ENCODE data around the gene BCAP31.

The BCAP31 gene

DNA sequence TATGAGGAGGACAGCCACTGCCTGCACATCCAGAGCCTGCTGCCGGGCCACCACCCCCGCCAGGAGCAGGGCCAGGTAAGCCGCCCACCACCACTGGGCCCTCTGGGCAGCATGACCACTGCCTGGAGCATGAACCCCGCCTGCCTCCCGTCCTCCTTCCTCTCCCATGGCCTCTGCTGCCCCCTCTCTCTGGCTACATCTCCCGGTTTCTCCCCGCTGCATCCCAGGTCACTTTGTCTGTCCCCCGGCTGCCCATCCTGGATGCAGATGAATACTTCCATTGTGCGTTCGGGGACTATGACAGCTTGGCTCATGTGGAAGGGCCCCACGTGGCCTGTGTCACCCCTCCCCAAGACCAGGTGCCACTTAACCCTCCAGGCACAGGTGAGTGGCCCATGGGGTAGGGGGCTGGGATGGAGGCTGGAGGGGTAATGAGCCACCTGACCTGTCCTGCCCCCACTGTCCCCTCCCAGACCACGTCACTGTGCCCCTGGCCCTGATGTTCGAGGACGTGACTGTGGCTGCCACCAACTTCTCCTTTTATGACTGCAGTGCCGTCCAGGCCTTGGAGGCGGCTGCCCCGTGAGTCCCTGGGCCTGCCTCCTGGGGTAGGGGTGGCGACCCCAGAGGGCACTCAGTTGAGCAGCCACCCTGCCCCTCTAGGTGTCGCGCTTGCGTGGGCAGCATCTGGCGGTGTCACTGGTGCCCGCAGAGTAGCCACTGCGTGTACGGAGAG, 45.8 kb upstream of the BCAP31 start:
- TF ChIP-seq, protein P1, sequence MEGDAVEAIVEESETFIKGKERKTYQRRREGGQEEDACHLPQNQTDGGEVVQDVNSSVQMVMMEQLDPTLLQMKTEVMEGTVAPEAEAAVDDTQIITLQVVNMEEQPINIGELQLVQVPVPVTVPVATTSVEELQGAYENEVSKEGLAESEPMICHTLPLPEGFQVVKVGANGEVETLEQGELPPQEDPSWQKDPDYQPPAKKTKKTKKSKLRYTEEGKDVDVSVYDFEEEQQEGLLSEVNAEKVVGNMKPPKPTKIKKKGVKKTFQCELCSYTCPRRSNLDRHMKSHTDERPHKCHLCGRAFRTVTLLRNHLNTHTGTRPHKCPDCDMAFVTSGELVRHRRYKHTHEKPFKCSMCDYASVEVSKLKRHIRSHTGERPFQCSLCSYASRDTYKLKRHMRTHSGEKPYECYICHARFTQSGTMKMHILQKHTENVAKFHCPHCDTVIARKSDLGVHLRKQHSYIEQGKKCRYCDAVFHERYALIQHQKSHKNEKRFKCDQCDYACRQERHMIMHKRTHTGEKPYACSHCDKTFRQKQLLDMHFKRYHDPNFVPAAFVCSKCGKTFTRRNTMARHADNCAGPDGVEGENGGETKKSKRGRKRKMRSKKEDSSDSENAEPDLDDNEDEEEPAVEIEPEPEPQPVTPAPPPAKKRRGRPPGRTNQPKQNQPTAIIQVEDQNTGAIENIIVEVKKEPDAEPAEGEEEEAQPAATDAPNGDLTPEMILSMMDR (IDR thresholded peaks at IDR 0.05; ENCODE audit: insufficient read depth, low read length, missing control alignments), result no peak
- CTCF ChIA-PET, result no interaction called here
- DNase-seq (ENCODE audit: low read depth, low spot score), result no peak
- POLR2A ChIA-PET, result no interaction called here
- no peak overlapping the region for H3K4me3 ChIP-seq (ENCODE audit: low read depth, low read length)

DNA sequence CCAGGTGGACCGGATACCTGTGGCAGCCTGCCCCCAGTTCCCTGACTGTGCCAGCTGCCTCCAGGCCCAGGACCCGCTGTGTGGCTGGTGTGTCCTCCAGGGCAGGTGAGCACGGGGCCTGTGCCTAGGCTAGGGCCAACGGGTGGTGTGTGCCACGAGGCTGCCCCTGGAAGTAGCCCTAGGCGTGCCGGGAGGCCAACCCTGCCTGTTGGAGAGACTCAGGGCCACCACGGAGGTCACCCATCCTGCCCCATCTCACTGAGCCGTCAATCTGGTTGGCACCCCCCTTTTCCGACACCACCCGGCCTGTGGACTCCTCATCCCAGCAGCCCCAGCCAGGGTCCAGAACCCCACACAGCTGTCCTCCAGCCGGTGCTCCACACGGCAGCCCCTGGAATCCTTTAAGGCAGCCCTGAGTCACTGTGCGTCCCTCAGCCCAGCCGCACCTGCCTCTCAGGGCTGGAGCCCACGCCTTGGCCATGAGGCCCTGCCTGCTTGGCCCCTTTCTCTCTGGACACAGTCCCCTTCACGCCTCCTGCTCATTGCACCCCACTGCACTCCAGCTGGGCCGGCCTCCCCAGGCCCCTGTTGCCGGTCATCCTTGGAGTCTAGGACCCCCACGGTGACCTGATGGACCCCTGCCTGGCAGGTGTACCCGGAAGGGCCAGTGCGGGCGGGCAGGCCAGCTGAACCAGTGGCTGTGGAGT, 45.1 kb upstream of the BCAP31 start:
- CTCF ChIA-PET, result no interaction called here
- POLR2A ChIA-PET, result no interaction called here
- no peak for DNase-seq (ENCODE audit: low read depth, low spot score)
- H3K4me3 ChIP-seq (ENCODE audit: low read depth, low read length), result no peak overlapping the region
- TF ChIP-seq, protein P1 (IDR thresholded peaks at IDR 0.05; ENCODE audit: insufficient read depth, low read length, missing control alignments), result no peak

DNA sequence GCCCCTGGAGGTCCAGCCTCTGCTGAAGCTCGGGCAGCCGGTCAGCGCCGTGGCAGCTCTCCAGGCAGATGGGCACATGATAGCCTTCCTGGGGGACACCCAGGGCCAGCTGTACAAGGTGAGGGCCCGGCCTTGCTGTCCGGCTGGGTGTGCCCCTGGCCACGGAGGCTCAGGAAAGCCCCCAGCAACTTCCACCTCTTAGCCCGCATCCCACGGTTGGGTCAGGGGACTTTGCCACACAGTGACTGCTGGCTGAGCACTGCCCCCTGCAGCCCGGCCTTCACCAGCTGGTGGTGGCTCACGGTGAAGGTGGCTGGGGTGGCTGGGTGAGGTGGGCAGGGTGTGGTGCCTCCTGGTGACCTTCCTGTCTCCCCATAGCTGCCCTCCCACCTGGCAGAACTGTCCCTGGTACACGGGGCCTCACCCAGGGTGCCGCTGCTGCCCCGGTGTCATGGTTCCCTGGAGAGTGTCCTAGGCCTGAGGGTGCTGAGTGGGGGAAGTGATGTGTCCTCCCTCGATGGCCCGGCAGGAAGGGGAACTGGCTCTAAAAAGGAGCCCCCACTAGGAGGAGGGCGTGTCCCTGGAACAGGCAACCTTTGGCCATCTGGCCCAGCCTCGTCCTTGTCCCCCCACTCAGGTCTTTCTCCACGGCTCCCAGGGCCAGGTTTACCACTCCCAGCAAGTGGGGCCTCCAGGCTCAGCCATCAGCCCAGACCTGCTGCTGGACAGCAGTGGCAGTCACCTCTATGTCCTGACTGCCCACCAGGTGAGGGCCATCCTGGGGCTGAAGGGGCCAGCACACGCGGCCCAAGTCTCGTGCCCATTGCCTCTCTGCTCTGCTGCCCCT, 44.3 kb upstream of the BCAP31 start:
- POLR2A ChIA-PET, result no interaction called here
- TF ChIP-seq, protein P1 (IDR thresholded peaks at IDR 0.05; ENCODE audit: insufficient read depth, low read length, missing control alignments), result no peak
- DNase-seq (ENCODE audit: low read depth, low spot score), result no peak
- CTCF ChIA-PET, result interaction anchor here (10.0 kb wide), 1 partner anchor 180 kb away, joined by 230 read pairs; the partner anchor contains the start of gene RENBP
- no peak overlapping the region for H3K4me3 ChIP-seq (ENCODE audit: low read depth, low read length)

DNA sequence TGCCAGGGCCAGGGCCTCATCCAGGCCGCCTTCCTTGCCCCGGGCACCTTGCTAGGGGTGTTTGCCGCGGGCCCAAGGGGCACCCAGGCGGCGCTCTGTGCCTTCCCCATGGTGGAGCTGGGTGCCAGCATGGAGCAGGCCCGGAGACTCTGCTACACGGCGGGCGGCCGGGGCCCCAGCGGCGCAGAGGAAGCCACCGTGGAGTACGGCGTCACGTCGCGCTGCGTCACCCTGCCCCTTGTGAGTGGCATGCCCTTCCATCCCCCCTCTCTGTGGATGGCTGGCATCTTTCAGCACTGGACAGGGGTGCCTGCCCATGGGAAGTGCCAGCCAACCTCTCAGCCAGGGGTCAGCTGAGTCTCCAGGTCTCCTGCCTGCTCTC, 43.5 kb upstream of the BCAP31 start:
- DNase-seq (ENCODE audit: low read depth, low spot score), result no peak
- ChIA-PET POLR2A (no interaction called here), CTCF (interaction anchor here (10.0 kb wide), 1 partner anchor 181 kb away, joined by 230 read pairs; the partner anchor contains the start of gene RENBP)
- no peak overlapping the region for H3K4me3 ChIP-seq (ENCODE audit: low read depth, low read length)
- TF ChIP-seq, protein P1 (IDR thresholded peaks at IDR 0.05; ENCODE audit: insufficient read depth, low read length, missing control alignments), result no peak

DNA sequence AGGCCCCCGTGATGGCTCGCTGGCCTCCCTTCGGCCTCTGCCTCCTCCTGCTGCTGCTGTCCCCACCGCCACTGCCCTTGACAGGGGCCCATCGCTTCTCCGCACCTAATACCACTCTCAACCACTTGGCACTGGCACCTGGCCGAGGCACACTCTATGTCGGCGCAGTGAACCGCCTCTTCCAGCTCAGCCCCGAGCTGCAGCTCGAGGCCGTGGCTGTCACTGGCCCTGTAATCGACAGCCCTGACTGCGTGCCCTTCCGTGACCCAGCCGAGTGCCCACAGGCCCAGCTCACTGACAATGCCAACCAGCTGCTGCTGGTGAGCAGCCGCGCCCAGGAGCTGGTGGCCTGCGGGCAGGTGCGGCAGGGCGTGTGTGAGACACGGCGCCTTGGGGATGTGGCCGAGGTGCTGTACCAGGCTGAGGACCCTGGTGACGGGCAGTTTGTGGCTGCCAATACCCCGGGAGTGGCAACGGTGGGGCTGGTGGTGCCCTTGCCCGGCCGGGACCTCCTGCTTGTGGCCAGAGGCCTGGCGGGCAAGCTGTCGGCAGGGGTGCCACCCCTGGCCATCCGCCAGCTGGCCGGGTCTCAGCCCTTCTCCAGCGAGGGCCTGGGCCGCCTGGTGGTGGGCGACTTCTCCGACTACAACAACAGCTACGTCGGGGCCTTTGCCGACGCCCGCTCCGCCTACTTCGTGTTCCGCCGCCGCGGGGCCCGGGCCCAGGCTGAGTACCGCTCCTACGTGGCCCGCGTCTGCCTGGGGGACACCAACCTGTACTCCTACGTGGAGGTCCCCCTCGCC, 42.9 kb upstream of the BCAP31 start:
- ChIA-PET POLR2A (interaction anchor here (1.4 to 2.0 kb wide), 3 partner anchors 13 to 161 kb away, joined by 7 to 9 read pairs (median 8); partner anchors contain the start of genes IDH3G, SRPK3 and SSR4), CTCF (interaction anchor here (10.0 kb wide), 1 partner anchor 182 kb away, joined by 230 read pairs; the partner anchor contains the start of gene RENBP)
- H3K4me3 ChIP-seq (ENCODE audit: low read depth, low read length), result 0 out of 2 replicates have a peak overlapping the region, but pooled peaks have one; percentile 8
- no peak for DNase-seq (ENCODE audit: low read depth, low spot score)
- TF ChIP-seq, protein P1 (IDR thresholded peaks at IDR 0.05; ENCODE audit: insufficient read depth, low read length, missing control alignments), result no peak
